Caco-2 (cell line): ENCODE results near the gene KCNH2. TPM values are rescaled to one million over a fixed set of nuclear protein-coding genes. Genes with fewer than 3 reads are reported as not detected.
"Not testable (repeated sequence)": the region's sequence is repeated elsewhere in the genome, so short reads cannot be mapped to it uniquely, and the experiment has no call there.

ENCODE experiments used
- Bru-seq: library from RNA; stranded (reverse); fragments of 400-500 nt; gene quantifications from one replicate; lab custom pipeline; 2021; lab: Mats Ljungman, UMichigan
- BruChase-seq, 2 experiments: library from RNA; stranded (reverse); fragments of 400-500 nt; gene quantifications; one replicate each; lab custom pipeline; 2021; lab: Mats Ljungman, UMichigan
- BruUV-seq: library from RNA; stranded (reverse); fragments of 400-500 nt; replicated peaks from 2 replicates; lab custom pipeline; 2021; lab: Mats Ljungman, UMichigan
- CTCF ChIA-PET: fragments of 300-600 bp; sonication (Branson Sonifier 250); formaldehyde crosslinking; loops from one replicate; lab custom pipeline; 2022; ENCODE audit warnings: antibody characterized with exemption; lab: Charles Lee
- POLR2A ChIA-PET: fragments of 300-600 bp; sonication (Branson Sonifier 250); formaldehyde crosslinking; loops from one replicate; lab custom pipeline; 2022; ENCODE audit warnings: antibody characterized with exemption; lab: Charles Lee
- DNase-seq, 2 experiments: peaks; one replicate each; pipeline versions ENCODE4 v3.0.0 to v3.0.0-alpha.2; 2020 to 2022
- H3K27me3 ChIP-seq: replicated peaks from 2 replicates; pipeline ENCODE4 v1.6.0; 2011; ENCODE audit warnings: low read length; ENCODE audit not compliant: control insufficient read depth, insufficient read depth
- H3K36me3 ChIP-seq: 2 replicates; pipeline ENCODE4 v1.5.1; 2011; ENCODE audit warnings: low read length; ENCODE audit not compliant: control insufficient read depth, insufficient read depth
- H3K4me1 ChIP-seq: fragments of 250-450 bp; sonication (Bioruptor Pico); 2 replicates; pipeline ENCODE4 v1.5.1; 2020; ENCODE audit warnings: mild to moderate bottlenecking
- H3K4me3 ChIP-seq: 2 replicates; pipeline ENCODE4 v1.5.1; 2011; ENCODE audit warnings: low read depth, mild to moderate bottlenecking, control low read depth, low read length
- H3K9me3 ChIP-seq: fragments of 250-450 bp; sonication (Bioruptor Pico); 2 replicates; pipeline ENCODE4 v1.5.1; 2020; ENCODE audit warnings: mild to moderate bottlenecking, moderate library complexity
- H3K27ac Mint-ChIP-seq: one replicate; pipeline ENCODE4 v1.8.0; 2022; ENCODE audit warnings: mixed read lengths; ENCODE audit not compliant: unreplicated experiment
- H3K27me3 Mint-ChIP-seq: one replicate; pipeline ENCODE4 v1.8.0; 2022; ENCODE audit warnings: mixed read lengths; ENCODE audit not compliant: insufficient read depth, unreplicated experiment
- H3K36me3 Mint-ChIP-seq: one replicate; pipeline ENCODE4 v1.8.0; 2022; ENCODE audit warnings: mild to moderate bottlenecking, mixed read lengths; ENCODE audit not compliant: insufficient read depth, unreplicated experiment
- H3K4me1 Mint-ChIP-seq: one replicate; pipeline ENCODE4 v1.8.0; 2022; ENCODE audit warnings: low read depth, mixed read lengths; ENCODE audit not compliant: unreplicated experiment
- H3K4me3 Mint-ChIP-seq: one replicate; pipeline ENCODE4 v1.8.0; 2022; ENCODE audit warnings: mild to moderate bottlenecking, moderate library complexity, mixed read lengths; ENCODE audit not compliant: unreplicated experiment
- H3K9me3 Mint-ChIP-seq: one replicate; pipeline ENCODE4 v1.8.0; 2022; ENCODE audit warnings: mixed read lengths; ENCODE audit not compliant: unreplicated experiment
- CTCF ChIP-seq, 2 experiments: fragments of 200-600 bp in 1 of 2; IDR thresholded peaks; 1 replicate in 1 of 2; 2 replicates in 1 of 2; pipeline versions ENCODE4 v1.5.1 to v1.8.0; 2011 to 2022; ENCODE audit warnings: antibody characterized with exemption in 1 of 2, control low read depth in 1 of 2, inconsistent platforms in 1 of 2, low read depth in 1 of 2, low read length in 1 of 2, mild to moderate bottlenecking in 1 of 2, moderate library complexity in 1 of 2; ENCODE audit not compliant: insufficient read depth in 1 of 2, severe bottlenecking in 1 of 2, unreplicated experiment in 1 of 2
- intact Hi-C: fragments of 100-400 bp; cut with micrococcal nuclease; formaldehyde crosslinking; loops from one replicate; pipeline ENCODE4 v1.10.0; 2022; ENCODE audit not compliant: unreplicated experiment
- long read RNA-seq: library from polyadenylated mRNA; stranded (forward); transcript quantifications from one replicate; pipeline ENCODE4 v2.0.0, GENCODE V29; 2022
- total RNA-seq: library from RNA; stranded (reverse); gene quantifications from 2 replicates; pipeline ENCODE4 v1.2.3, GENCODE V29; 2022

The KCNH2 gene
- total RNA-seq (0.60 and 0.66 TPM in 2 replicates), Bru-seq, nascent RNA (percentile 9 among the genes with signal in this experiment), BruChase-seq, experiment 1, labeled RNA remaining after a 2-hour chase (percentile 12 among the genes with signal in this experiment), BruChase-seq, experiment 2, labeled RNA remaining after a 6-hour chase (percentile 19 among the genes with signal in this experiment)
- long read RNA-seq, partial matches to known transcripts: 1 of 1 reads
- long read RNA-seq, other reads (novel, unspliced or antisense): 0 of 1 reads

GRCh38 chr7:150978126-150978789 lies at the start of gene KCNH2:
Gene KCNH2, minus strand, starts transcription at chr7:150978321. Its CDS starts 408 bp downstream, at chr7:150977913.
- no peak within 1 kb of the TSS for H3K27ac Mint-ChIP-seq
- Histone ChIP-seq H3K36me3 (no peaks in the 10 kb centered on the region), H3K9me3 (no peaks in the 10 kb centered on the region), H3K4me1 (peaks cover 16% of the 10 kb centered on the region), H3K4me3 (peak within 1 kb of the TSS; percentile 48), H3K27me3 (no peaks in the 10 kb centered on the region)
- TF ChIP-seq CTCF (IDR thresholded peaks at IDR 0.05; ENCODE audit: insufficient read depth in 1 of 2, low read depth in 1 of 2, low read length in 1 of 2, severe bottlenecking in 1 of 2, unreplicated experiment in 1 of 2): no peak
- H3K36me3 Mint-ChIP-seq: peaks cover 7% of the 10 kb centered on the region
- peak within 1 kb of the TSS; percentile 73 for H3K4me3 Mint-ChIP-seq
- intact Hi-C loops: loop anchor here (1.0 kb wide), 1 partner anchor 8 kb away; no protein-coding TSS in a partner anchor
- H3K9me3 Mint-ChIP-seq: no peaks in the 10 kb centered on the region
- CTCF ChIA-PET: interaction anchor here (0.7 to 1.2 kb wide), 2 partner anchors 15 to 50 kb away, joined by 5 to 6 read pairs; partner anchors contain the start of gene ABCB8
- no TSS peak for BruUV-seq
- H3K27me3 Mint-ChIP-seq: peaks cover 18% of the 10 kb centered on the region
- peaks cover 11% of the 10 kb centered on the region for H3K4me1 Mint-ChIP-seq
- POLR2A ChIA-PET: interaction anchor here (0.6 kb wide), 1 partner anchor 90 kb away, joined by 6 read pairs; no protein-coding TSS in a partner anchor
- DNase-seq: peak in 1 of 2 experiments; percentile 52

GRCh38 chr7:151027728-151028130 lies 49.6 kb upstream of the KCNH2 start:
- Mint-ChIP-seq H3K4me3 (peak overlapping the region; percentile 87), H3K4me1 (peaks cover 35% of the 10 kb centered on the region)
- BruUV-seq: TSS peak; percentile 93

GRCh38 chr7:151026771-151027727 lies 48.9 kb upstream of the KCNH2 start:
- Mint-ChIP-seq H3K4me1 (peaks cover 35% of the 10 kb centered on the region), H3K4me3 (peak overlapping the region; percentile 87), H3K36me3 (peaks cover 15% of the 10 kb centered on the region), H3K27ac (peak overlapping the region; percentile 99)
- ChIA-PET POLR2A (interaction anchor here (0.6 to 1.9 kb wide), 5 partner anchors 8 to 200 kb away, joined by 4 to 20 read pairs (median 5); partner anchors contain the start of genes ABCF2 and FASTK), CTCF (interaction anchor here (1.1 to 2.0 kb wide), 5 partner anchors 8 to 84 kb away, joined by 4 to 54 read pairs (median 11); no protein-coding TSS in a partner anchor)
- H3K27me3 Mint-ChIP-seq, H3K9me3 Mint-ChIP-seq, H3K36me3 ChIP-seq, BruUV-seq, H3K9me3 ChIP-seq, intact Hi-C loops, H3K27me3 ChIP-seq: not testable (repeated sequence)
- Histone ChIP-seq H3K4me1 (peaks cover 30% of the 10 kb centered on the region), H3K4me3 (peak overlapping the region; percentile 44)
- peak; percentile 52 to 81 for DNase-seq

More at GRCh38 chr7:151027728-151028130, 49.6 kb upstream of the KCNH2 start:
- Mint-ChIP-seq H3K36me3 (peaks cover 15% of the 10 kb centered on the region), H3K27ac (peak overlapping the region; percentile 99)
- Histone ChIP-seq H3K4me3 (peak overlapping the region; percentile 44), H3K4me1 (peaks cover 30% of the 10 kb centered on the region)
- not testable (repeated sequence) for H3K9me3 Mint-ChIP-seq, H3K9me3 ChIP-seq, H3K27me3 Mint-ChIP-seq, DNase-seq, H3K27me3 ChIP-seq, H3K36me3 ChIP-seq
- CTCF ChIA-PET: interaction anchor here (0.6 to 2.0 kb wide), 19 partner anchors 9 to 167 kb away, joined by 3 to 54 read pairs (median 5); partner anchors contain the start of genes CDK5 and SLC4A2
- intact Hi-C loops: loop anchor here (1.0 to 2.0 kb wide), 7 partner anchors 9 to 200 kb away; partner anchors contain the start of genes ABCF2 and TMUB1
- POLR2A ChIA-PET: interaction anchor here (0.6 to 1.9 kb wide), 8 partner anchors 9 to 199 kb away, joined by 3 to 20 read pairs (median 5); partner anchors contain the start of genes ABCF2 and FASTK
